GM19397 (cell line): ENCODE results near the gene SLAMF6.

Experiments used
- ATAC-seq: cut with Tn5 transposase; IDR thresholded peaks from one replicate; pipeline ENCODE4 v1.9.1; 2021; ENCODE audit warnings: mild to moderate bottlenecking, moderate library complexity; ENCODE audit not compliant: unreplicated experiment

SLAMF6 gene

DNA sequence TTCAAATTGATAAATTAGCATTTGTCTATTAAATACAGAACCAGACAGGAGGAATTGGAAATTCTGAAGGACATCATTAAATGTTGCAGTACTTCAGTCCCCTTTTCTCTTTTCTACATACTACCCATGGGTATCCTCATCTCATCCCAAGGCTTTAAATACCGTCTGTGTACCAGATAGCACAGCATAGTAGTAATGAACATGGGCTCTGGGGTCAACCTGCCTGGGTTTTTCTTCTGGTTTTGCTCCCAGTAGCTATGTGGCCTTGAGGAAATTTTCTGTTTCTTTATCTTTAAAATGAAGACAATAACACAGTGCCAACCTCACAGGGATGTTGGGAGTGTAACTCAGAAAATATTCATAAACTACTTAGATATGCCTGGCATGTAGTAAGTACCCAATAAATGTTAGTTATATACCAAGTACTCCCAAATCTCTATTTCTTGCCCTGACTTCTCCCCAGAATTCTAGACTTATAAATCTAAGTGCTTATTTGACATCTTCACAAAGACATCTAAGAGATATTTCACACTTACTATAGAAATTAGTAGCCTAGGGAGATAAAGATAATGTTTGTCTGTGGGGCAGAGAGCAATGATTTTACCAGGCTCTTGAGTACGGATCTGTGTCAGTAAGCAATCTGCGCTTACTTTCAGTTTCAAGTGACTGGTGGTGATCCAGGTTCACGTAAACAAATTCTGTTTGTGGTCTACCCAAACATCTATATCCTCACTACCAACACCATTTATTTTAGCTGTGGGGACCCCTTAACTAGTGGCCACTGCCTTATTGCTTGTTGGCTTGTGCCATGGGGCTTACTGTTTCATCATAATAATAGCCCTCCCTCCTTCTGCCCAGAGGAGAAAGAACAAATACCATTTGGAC, 85.4 kb downstream of the SLAMF6 start:
- ATAC-seq, result peak; percentile 71

DNA sequence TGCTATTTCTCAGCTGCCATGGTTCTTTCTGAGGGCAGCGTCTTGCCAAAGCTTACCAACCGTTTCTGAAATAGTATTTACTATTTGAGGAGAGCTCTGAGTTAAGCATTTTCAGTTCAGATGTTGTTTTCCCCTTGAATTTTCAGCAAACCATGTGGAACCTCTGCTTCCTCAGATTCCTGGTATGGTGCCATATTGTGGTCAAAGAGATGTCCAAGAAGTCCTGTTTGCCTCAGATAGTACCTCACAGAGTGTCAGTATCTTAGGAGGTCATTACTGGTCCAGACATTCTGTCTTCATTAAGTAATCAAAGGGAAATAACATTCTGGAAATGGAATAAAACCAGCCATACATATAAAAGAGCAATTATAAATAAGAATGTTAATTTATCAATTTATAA, 86.1 kb downstream of the SLAMF6 start:
- ATAC-seq, result no peak
